ENCODE results near the gene CTNND2.

GRCh38 chr5:11052871-11053270 lies 851.4 kb downstream of the CTNND2 start:
- TF ChIP-seq CTCF (IDR thresholded peaks at IDR 0.05; ENCODE audit: low read depth, low read length, poor library complexity, severe bottlenecking) (no peak), EZH2phosphoT487 (IDR thresholded peaks at IDR 0.05; ENCODE audit: borderline replicate concordance, low read length) (no peak)

Measured in DOHH2 (cell line).